HepG2 (cell line): ENCODE measurements around the gene DCLRE1C. TPM values are rescaled to one million over a fixed set of nuclear protein-coding genes. Genes with fewer than 3 reads are reported as not detected.

Experiments
- ATAC-seq: fragments of 200-7000 bp; cut with Tn5 transposase; 3 replicates; pipeline ENCODE4 v1.9.1; 2020; ENCODE audit warnings: mild to moderate bottlenecking, moderate library complexity
- BruUV-seq: library from RNA; stranded (reverse); fragments of 400-500 nt; replicated peaks from 2 replicates; lab custom pipeline; 2021; lab: Mats Ljungman, UMichigan
- CTCF ChIA-PET: fragments of 300-600 bp; formaldehyde crosslinking; extraction: SDS; loops from one replicate; lab custom pipeline; 2021; ENCODE audit warnings: low total read pairs, inconsistent platforms, low intra/inter-chr PET ratio; lab: Yijun Ruan, JAX
- POLR2A ChIA-PET: fragments of 350-600 bp; sonication (Branson Sonifier 250); formaldehyde crosslinking; loops from one replicate; lab custom pipeline; 2020; ENCODE audit warnings: antibody characterized with exemption, inconsistent platforms; lab: Yijun Ruan, JAX
- DNase-seq: peaks from one replicate; pipeline ENCODE4 v3.0.0-alpha.2; 2015; ENCODE audit warnings: low spot score
- FAIRE-seq: peaks from 3 replicates; lab custom pipeline; 2011; peaks lifted over from hg19 to GRCh38; lab: Jason Lieb, UNC
- H2AFZ ChIP-seq: one replicate; pipeline ENCODE4 v1.6.1; 2011; ENCODE audit warnings: low read length, inconsistent platforms
- H3K27ac ChIP-seq: fragments of 300-600 bp; 3 replicates; pipeline ENCODE4 v1.8.0; 2011; ENCODE audit warnings: mixed run types, mild to moderate bottlenecking, mixed read lengths, low read length, inconsistent platforms; ENCODE audit not compliant: insufficient read depth; ENCODE audit errors: extremely low read length
- H3K27me3 ChIP-seq, 2 experiments: fragments of 200-600 bp in 1 of 2; 2 replicates in 1 of 2; 3 replicates in 1 of 2; pipeline versions ENCODE4 v1.6.0 to v1.8.0; 2011; ENCODE audit warnings: low read length in 2 of 2, mild to moderate bottlenecking in 2 of 2, moderate library complexity in 2 of 2, inconsistent platforms in 1 of 2; ENCODE audit not compliant: insufficient read depth in 2 of 2, control insufficient read depth in 1 of 2
- H3K36me3 ChIP-seq, 2 experiments: fragments of 200-600 bp in 1 of 2; replicated peaks in 1 of 2; 2 replicates in 1 of 2; 3 replicates in 1 of 2; pipeline versions ENCODE4 v1.5.1 to v1.8.0; 2011; ENCODE audit warnings: low read length in 2 of 2, inconsistent platforms in 1 of 2; ENCODE audit not compliant: insufficient read depth in 2 of 2, control insufficient read depth in 1 of 2
- H3K4me1 ChIP-seq: 2 replicates; pipeline ENCODE4 v1.5.1; 2012; ENCODE audit warnings: low read length, inconsistent platforms; ENCODE audit not compliant: insufficient read depth
- H3K4me2 ChIP-seq: 2 replicates; pipeline ENCODE4 v1.6.0; 2011; ENCODE audit warnings: low read depth, low read length, inconsistent platforms
- H3K4me3 ChIP-seq, 3 experiments: fragments of 200-600 bp in 1 of 3; sonication (generic), shearing (Covaris generic) in 1 of 3; replicated peaks in 1 of 3; 2 replicates each; pipeline ENCODE4 v1.5.1; 2011 to 2016; ENCODE audit warnings: low read length in 3 of 3, inconsistent platforms in 2 of 3, low read depth in 2 of 3, mild to moderate bottlenecking in 2 of 3, control low read depth in 1 of 3, mixed read lengths in 1 of 3; ENCODE audit not compliant: insufficient read depth in 1 of 3
- H3K79me2 ChIP-seq: one replicate; pipeline ENCODE4 v1.6.1; 2011; ENCODE audit warnings: low read length, inconsistent platforms; ENCODE audit not compliant: insufficient read depth
- H3K9ac ChIP-seq: 2 replicates; pipeline ENCODE4 v1.6.0; 2011; ENCODE audit warnings: mild to moderate bottlenecking, low read depth, low read length, inconsistent platforms; ENCODE audit not compliant: insufficient read depth
- H3K9me3 ChIP-seq: 2 replicates; pipeline ENCODE4 v1.5.1; 2012; ENCODE audit warnings: mild to moderate bottlenecking, low read length
- H4K20me1 ChIP-seq: 2 replicates; pipeline ENCODE4 v1.6.0; 2011; ENCODE audit warnings: inconsistent platforms, mild to moderate bottlenecking, low read length, moderate library complexity; ENCODE audit not compliant: insufficient read depth
- ARNT ChIP-seq: fragments of 450-650 bp; IDR thresholded peaks from 2 replicates; pipeline ENCODE4 v1.6.1; 2017
- CCDC6 ChIP-seq: sonication (generic); formaldehyde crosslinking; IDR thresholded peaks from 2 replicates; pipeline ENCODE4 v1.8.1; 2022; ENCODE audit warnings: mild to moderate bottlenecking, missing genetic modification reagents, moderate library complexity
- GPN1 ChIP-seq: sonication (generic); formaldehyde crosslinking; IDR thresholded peaks from 2 replicates; pipeline ENCODE4 v1.5.1; 2020; ENCODE audit warnings: missing genetic modification reagents, borderline replicate concordance
- HIVEP1 ChIP-seq: sonication (generic); formaldehyde crosslinking; IDR thresholded peaks from 2 replicates; pipeline ENCODE4 v1.4.0; 2020; ENCODE audit warnings: mild to moderate bottlenecking, missing genetic modification reagents
- PCBP1 ChIP-seq: fragments of 200-400 bp; formaldehyde crosslinking; IDR thresholded peaks from 2 replicates; pipeline ENCODE4 v1.6.1; 2017; ENCODE audit warnings: mild to moderate bottlenecking, low read depth, low read length, borderline replicate concordance
- SMAD1 ChIP-seq: sonication (generic); formaldehyde crosslinking; IDR thresholded peaks from 2 replicates; pipeline ENCODE4 v1.4.0; 2020; ENCODE audit warnings: missing genetic modification reagents, low read depth, mild to moderate bottlenecking, borderline replicate concordance
- SRY ChIP-seq: sonication (generic); formaldehyde crosslinking; IDR thresholded peaks from 2 replicates; pipeline ENCODE4 v1.8.0; 2022; ENCODE audit warnings: mild to moderate bottlenecking, missing genetic modification reagents
- YEATS2 ChIP-seq: sonication (generic); formaldehyde crosslinking; IDR thresholded peaks from 2 replicates; pipeline ENCODE4 v1.4.0; 2020; ENCODE audit warnings: missing genetic modification reagents, borderline replicate concordance
- ZNF329 ChIP-seq: sonication (generic); formaldehyde crosslinking; IDR thresholded peaks from 2 replicates; pipeline ENCODE4 v1.9.0; 2021; ENCODE audit warnings: low read depth, mild to moderate bottlenecking, missing genetic modification reagents
- ZNF333 ChIP-seq: sonication (generic); formaldehyde crosslinking; IDR thresholded peaks from 2 replicates; pipeline ENCODE4 v1.4.0; 2020; ENCODE audit warnings: mild to moderate bottlenecking, missing genetic modification reagents, borderline replicate concordance
- ZNF574 ChIP-seq: sonication (generic); formaldehyde crosslinking; IDR thresholded peaks from 2 replicates; pipeline ENCODE4 v1.4.0; 2020; ENCODE audit warnings: missing genetic modification reagents
- ZNF704 ChIP-seq: sonication (generic); formaldehyde crosslinking; IDR thresholded peaks from 2 replicates; pipeline ENCODE4 v1.8.1; 2023; ENCODE audit warnings: mild to moderate bottlenecking, inconsistent platforms, moderate library complexity, missing genetic modification reagents, borderline replicate concordance
- WGBS: methylation state at CpG from one replicate; pipeline ENCODE4 v1.1.6; 2017; ENCODE audit warnings: low lambda C conversion rate; 5-methylcytosine and 5-hydroxymethylcytosine counted together
- in situ Hi-C: cut with HindIII; loops from 2 replicates; pipeline ENCODE4 v1.10.0; 2017; ENCODE audit warnings: low pct_unique_long_range_greater_than_20kb; ENCODE audit not compliant: extremely low pct_ligation_motif_present
- intact Hi-C: fragments of 100-400 bp; cut with micrococcal nuclease; formaldehyde crosslinking; loops from one replicate; pipeline ENCODE4 v1.10.0; 2022; ENCODE audit not compliant: unreplicated experiment
- polyA plus RNA-seq, 8 experiments: library from polyadenylated mRNA; depleted of rRNA in 3 of 8; stranded (reverse) in 7 of 8; unstranded in 1 of 8; fragments of >200 nt; fragmentation: Illumina TruSeq in 4 of 8; extraction: Trizol in 4 of 8; gene quantifications; 2 replicates each; pipeline versions ENCODE4 v1.2.1 to v1.2.3, GENCODE V29; 2011 to 2016; ENCODE audit warnings: low read depth in 4 of 8, missing spikeins in 1 of 8, mixed read lengths in 1 of 8; ENCODE audit not compliant: insufficient read depth in 1 of 8
- total RNA-seq, 5 experiments: library from RNA; depleted of rRNA; stranded (reverse); fragments of >200 nt; fragmentation: Illumina TruSeq; extraction: Trizol; gene quantifications; 2 replicates each; pipeline ENCODE4 v1.2.3, GENCODE V29; 2016; ENCODE audit warnings: low read depth in 1 of 5
- TF ChIP-seq, protein P1 (sequence below): sonication (generic); formaldehyde crosslinking; IDR thresholded peaks from 2 replicates; pipeline ENCODE4 v1.5.0; 2020; ENCODE audit warnings: missing genetic modification reagents, mild to moderate bottlenecking, borderline replicate concordance
- TF ChIP-seq, protein P2 (sequence below): sonication (generic); formaldehyde crosslinking; conservative IDR thresholded peaks from 2 replicates; pipeline ENCODE4 v1.4.0; 2020; ENCODE audit warnings: missing genetic modification reagents
- TF ChIP-seq, protein P3 (sequence below): sonication (generic); formaldehyde crosslinking; IDR thresholded peaks from 2 replicates; pipeline ENCODE4 v1.8.0; 2022; ENCODE audit warnings: missing genetic modification reagents, mild to moderate bottlenecking, borderline replicate concordance

The DCLRE1C gene
- total and polyA plus RNA-seq, 2 of the 13 experiments (the other 11 are each of a cell fraction or from before 2014, with no cell fraction given), result 3.0 to 10.3 TPM

DNA sequence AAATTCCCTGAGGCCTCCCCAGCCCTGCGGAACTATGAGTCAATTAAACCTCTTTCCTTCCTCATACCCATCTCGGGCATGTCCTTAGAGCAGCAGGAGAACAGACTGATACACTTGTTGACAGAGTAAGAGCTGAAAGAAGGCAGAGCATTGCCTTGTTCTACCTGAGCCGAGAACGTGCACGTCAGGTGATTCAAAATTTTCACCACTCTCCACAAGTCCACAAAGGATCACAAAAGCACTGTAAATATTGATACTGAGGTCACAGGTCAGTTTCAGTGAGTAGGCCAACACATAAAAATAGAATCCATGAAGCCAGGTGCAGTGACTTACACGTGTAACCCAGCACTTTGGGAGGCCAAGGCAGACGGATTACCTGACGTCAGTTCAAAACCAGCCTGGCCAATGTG is 27.8 kb downstream of the DCLRE1C start:
- Histone ChIP-seq H4K20me1 (no peaks in the 10 kb centered on the region), H3K27ac (no peak overlapping the region), H3K36me3 (peaks cover 19 to 55% of the 10 kb centered on the region in 2 experiments), H3K79me2 (no peaks in the 10 kb centered on the region), H3K9ac (no peak overlapping the region), H3K4me3 (no peak overlapping the region), H3K9me3 (no peaks in the 10 kb centered on the region), H3K27me3 (no peaks in the 10 kb centered on the region), H3K4me1 (no peaks in the 10 kb centered on the region), H3K4me2 (no peak overlapping the region), H2AFZ (no peak overlapping the region)
- no peak for ATAC-seq
- in situ Hi-C loops (no loop called here), intact Hi-C loops (no loop called here)
- no peak for DNase-seq
- 85% methylated on average over 8 of the region's 8 CpGs for WGBS
- FAIRE-seq, result no peak
- BruUV-seq, result no TSS peak
- TF ChIP-seq YEATS2 (CRISPR knock-in tag) (no peak), SMAD1 (CRISPR knock-in tag) (no peak), GPN1 (no peak), ZNF574 (CRISPR knock-in tag) (no peak), ZNF329 (CRISPR knock-in tag) (no peak), ZNF333 (no peak), PCBP1 (no peak), ARNT (no peak), HIVEP1 (CRISPR knock-in tag) (no peak), ZNF704 (CRISPR knock-in tag) (no peak), CCDC6 (CRISPR knock-in tag) (no peak), SRY (no peak)
- TF ChIP-seq, protein P1, sequence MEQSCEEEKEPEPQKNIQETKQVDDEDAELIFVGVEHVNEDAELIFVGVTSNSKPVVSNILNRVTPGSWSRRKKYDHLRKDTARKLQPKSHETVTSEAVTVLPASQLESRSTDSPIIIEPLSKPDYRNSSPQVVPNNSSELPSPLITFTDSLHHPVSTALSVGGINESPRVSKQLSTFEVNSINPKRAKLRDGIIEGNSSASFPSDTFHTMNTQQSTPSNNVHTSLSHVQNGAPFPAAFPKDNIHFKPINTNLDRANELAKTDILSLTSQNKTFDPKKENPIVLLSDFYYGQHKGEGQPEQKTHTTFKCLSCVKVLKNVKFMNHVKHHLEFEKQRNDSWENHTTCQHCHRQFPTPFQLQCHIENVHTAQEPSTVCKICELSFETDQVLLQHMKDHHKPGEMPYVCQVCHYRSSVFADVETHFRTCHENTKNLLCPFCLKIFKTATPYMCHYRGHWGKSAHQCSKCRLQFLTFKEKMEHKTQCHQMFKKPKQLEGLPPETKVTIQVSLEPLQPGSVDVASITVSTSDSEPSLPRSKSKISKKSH (CRISPR knock-in tag), result no peak
- TF ChIP-seq, protein P2, sequence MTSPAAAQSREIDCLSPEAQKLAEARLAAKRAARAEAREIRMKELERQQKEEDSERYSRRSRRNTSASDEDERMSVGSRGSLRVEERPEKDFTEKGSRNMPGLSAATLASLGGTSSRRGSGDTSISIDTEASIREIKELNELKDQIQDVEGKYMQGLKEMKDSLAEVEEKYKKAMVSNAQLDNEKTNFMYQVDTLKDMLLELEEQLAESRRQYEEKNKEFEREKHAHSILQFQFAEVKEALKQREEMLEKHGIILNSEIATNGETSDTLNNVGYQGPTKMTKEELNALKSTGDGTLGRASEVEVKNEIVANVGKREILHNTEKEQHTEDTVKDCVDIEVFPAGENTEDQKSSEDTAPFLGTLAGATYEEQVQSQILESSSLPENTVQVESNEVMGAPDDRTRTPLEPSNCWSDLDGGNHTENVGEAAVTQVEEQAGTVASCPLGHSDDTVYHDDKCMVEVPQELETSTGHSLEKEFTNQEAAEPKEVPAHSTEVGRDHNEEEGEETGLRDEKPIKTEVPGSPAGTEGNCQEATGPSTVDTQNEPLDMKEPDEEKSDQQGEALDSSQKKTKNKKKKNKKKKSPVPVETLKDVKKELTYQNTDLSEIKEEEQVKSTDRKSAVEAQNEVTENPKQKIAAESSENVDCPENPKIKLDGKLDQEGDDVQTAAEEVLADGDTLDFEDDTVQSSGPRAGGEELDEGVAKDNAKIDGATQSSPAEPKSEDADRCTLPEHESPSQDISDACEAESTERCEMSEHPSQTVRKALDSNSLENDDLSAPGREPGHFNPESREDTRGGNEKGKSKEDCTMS (CRISPR knock-in tag), result no peak
- TF ChIP-seq, protein P3, sequence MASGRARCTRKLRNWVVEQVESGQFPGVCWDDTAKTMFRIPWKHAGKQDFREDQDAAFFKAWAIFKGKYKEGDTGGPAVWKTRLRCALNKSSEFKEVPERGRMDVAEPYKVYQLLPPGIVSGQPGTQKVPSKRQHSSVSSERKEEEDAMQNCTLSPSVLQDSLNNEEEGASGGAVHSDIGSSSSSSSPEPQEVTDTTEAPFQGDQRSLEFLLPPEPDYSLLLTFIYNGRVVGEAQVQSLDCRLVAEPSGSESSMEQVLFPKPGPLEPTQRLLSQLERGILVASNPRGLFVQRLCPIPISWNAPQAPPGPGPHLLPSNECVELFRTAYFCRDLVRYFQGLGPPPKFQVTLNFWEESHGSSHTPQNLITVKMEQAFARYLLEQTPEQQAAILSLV (CRISPR knock-in tag), result no peak
- ChIA-PET CTCF (no interaction called here), POLR2A (no interaction called here)
